ENCODE results near the gene TBC1D17. TPM values are rescaled to one million over a fixed set of nuclear protein-coding genes. Genes with fewer than 3 reads are reported as not detected.

The TBC1D17 gene
- total RNA-seq, 2 donors from 2014 or later = 40.7 to 47.3 TPM

DNA sequence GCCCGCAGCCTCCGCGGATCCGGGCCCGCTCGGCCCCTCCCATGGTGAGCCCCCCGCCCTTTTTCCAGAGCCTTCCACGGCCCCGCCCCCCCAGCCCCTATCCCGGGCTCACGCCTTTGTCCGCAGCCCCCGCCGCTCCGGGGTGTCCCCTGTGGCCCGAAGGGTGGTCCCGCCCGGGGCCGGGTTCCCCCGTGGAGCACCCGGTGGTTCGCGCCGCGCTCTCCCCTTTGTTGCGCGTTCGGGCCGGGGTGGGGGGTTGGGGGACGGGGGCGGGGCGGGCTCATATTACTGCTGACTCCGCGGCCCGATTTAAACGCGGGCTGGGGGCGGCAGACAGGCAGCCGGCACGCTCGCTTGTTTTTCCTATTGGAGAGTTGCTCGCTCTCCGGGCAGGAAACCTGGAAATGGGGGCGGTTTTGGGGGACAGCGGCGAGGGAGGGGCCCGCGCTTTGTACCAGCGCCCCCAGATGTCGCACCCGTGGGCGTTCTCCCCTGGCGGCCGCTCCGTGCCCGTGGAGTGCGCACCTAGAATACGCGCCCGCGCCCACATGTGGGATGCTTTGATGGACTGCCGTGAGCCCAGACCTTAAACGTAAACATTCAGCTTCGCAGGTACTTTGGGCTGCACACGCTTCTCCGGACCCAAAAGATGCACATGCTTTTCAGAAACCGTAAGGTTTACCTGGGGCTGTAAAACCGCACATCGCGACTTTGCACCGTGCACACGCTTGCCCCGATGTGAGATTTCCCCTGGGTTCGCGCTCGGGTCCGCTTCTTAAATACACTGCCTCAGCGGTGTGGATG, 25.8 kb upstream of the TBC1D17 start:
- Histone ChIP-seq H3K4me3 (ENCODE audit: low read length) (peak overlapping the region; percentile 82), H3K4me1 (ENCODE audit: control insufficient read depth, insufficient read depth, low read length) (peaks cover 5% of the 10 kb centered on the region), H3K9ac (ENCODE audit: extremely low read depth, low read length, poor library complexity, severe bottlenecking) (peak overlapping the region; percentile 36), H3K27ac (ENCODE audit: low read depth, low read length) (peak overlapping the region; percentile 99), H3K36me3 (ENCODE audit: control insufficient read depth, insufficient read depth, low read length) (peaks cover 36% of the 10 kb centered on the region), H3K27me3 (ENCODE audit: control insufficient read depth, insufficient read depth, low read length, poor library complexity, severe bottlenecking) (no peaks in the 10 kb centered on the region), H3K9me3 (ENCODE audit: control insufficient read depth, low read length) (peaks cover 7% of the 10 kb centered on the region)
- DNase-seq = peak; percentile 90
- TF ChIP-seq, protein P1, sequence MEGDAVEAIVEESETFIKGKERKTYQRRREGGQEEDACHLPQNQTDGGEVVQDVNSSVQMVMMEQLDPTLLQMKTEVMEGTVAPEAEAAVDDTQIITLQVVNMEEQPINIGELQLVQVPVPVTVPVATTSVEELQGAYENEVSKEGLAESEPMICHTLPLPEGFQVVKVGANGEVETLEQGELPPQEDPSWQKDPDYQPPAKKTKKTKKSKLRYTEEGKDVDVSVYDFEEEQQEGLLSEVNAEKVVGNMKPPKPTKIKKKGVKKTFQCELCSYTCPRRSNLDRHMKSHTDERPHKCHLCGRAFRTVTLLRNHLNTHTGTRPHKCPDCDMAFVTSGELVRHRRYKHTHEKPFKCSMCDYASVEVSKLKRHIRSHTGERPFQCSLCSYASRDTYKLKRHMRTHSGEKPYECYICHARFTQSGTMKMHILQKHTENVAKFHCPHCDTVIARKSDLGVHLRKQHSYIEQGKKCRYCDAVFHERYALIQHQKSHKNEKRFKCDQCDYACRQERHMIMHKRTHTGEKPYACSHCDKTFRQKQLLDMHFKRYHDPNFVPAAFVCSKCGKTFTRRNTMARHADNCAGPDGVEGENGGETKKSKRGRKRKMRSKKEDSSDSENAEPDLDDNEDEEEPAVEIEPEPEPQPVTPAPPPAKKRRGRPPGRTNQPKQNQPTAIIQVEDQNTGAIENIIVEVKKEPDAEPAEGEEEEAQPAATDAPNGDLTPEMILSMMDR (conservative IDR thresholded peaks at IDR 0.05) = no peak
- peak overlapping the region; percentile 56 for H3K27ac Mint-ChIP-seq
- H3K4me3 Mint-ChIP-seq = peak overlapping the region; percentile 86
- no peaks in the 10 kb centered on the region for H3K27me3 Mint-ChIP-seq (ENCODE audit: insufficient read depth)
- peaks cover 38% of the 10 kb centered on the region for H3K36me3 Mint-ChIP-seq (ENCODE audit: low read depth)
- WGBS, 2 experiments (ENCODE audit: insufficient coverage in 1 of 2, insufficient read length in 1 of 2) = 2 to 4% methylated on average over 38 to 75 of the region's 78 CpGs
- H3K4me1 Mint-ChIP-seq = peaks cover 21% of the 10 kb centered on the region
- peaks cover 7% of the 10 kb centered on the region for H3K9me3 Mint-ChIP-seq

DNA sequence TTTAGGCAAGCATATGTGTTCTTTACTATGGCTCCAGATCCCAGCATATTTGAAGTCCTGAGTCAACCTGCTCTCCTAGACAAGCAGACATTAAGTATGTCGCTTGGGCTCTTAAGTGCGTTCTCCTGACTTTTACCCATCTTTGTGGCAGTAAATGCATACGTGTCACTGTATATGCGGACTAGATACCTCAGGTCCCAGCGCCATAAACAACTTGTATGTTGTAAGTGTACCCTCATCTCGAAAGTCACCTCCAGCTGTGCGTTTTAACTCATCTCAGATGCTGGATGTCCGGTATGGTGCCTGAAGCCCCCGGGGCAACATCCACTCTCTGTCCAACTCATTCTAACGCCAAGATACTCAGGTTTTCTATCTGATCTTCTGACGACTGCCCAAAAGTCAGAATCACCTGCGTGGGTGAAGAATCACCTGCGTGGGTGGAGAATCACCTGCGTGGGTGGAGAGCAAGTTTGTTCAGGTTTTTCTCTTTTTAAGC, 24.8 kb upstream of the TBC1D17 start:
- Mint-ChIP-seq H3K27ac (peak overlapping the region; percentile 56), H3K9me3 (peaks cover 7% of the 10 kb centered on the region), H3K36me3 (ENCODE audit: low read depth) (peaks cover 46% of the 10 kb centered on the region), H3K4me1 (peaks cover 21% of the 10 kb centered on the region), H3K4me3 (peak overlapping the region; percentile 86), H3K27me3 (ENCODE audit: insufficient read depth) (no peaks in the 10 kb centered on the region)
- no peaks in the 10 kb centered on the region for H3K27me3 ChIP-seq (ENCODE audit: control insufficient read depth, insufficient read depth, low read length, poor library complexity, severe bottlenecking)
- WGBS, 2 experiments (ENCODE audit: insufficient coverage in 1 of 2, insufficient read length in 1 of 2) = 92 to 94% methylated on average over 12 to 14 of the region's 14 CpGs
- H3K9ac ChIP-seq (ENCODE audit: extremely low read depth, low read length, poor library complexity, severe bottlenecking) = peak overlapping the region; percentile 36
- TF ChIP-seq, protein P1 (conservative IDR thresholded peaks at IDR 0.05) = no peak
- peaks cover 7% of the 10 kb centered on the region for H3K9me3 ChIP-seq (ENCODE audit: control insufficient read depth, low read length)
- peaks cover 43% of the 10 kb centered on the region for H3K36me3 ChIP-seq (ENCODE audit: control insufficient read depth, insufficient read depth, low read length)
- no peak overlapping the region for H3K27ac ChIP-seq (ENCODE audit: low read depth, low read length)
- peak overlapping the region; percentile 82 for H3K4me3 ChIP-seq (ENCODE audit: low read length)
- DNase-seq = no peak
- H3K4me1 ChIP-seq (ENCODE audit: control insufficient read depth, insufficient read depth, low read length) = peaks cover 5% of the 10 kb centered on the region

DNA sequence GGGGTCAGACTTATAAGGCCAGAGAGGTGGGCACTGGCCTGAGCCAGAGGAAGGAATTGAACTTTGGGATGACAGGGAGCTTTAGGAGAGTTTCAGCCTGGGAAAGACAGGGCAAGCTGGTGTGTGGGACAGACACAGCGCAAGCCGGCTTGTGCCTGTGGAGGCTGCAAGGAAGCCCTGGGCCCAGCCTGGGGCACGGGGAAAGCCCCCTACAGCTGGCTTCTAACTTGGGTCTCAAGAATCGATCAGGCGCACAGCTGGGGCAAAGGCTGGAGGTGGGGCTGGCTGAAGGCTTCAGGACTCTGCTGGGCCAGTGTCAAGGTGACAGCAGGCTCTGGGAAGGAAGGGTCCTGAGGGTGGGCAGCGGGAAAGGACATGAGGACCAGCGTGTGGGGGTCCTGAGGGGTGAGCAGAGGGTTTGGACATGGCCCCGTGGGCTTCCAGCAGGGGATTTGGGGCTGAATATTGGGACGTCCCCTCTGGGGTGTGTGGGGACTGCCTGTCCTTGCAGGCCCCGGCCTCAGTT, 23.6 kb upstream of the TBC1D17 start:
- Mint-ChIP-seq H3K36me3 (ENCODE audit: low read depth) (peaks cover 46% of the 10 kb centered on the region), H3K27me3 (ENCODE audit: insufficient read depth) (no peaks in the 10 kb centered on the region), H3K27ac (no peak overlapping the region), H3K9me3 (peaks cover 5% of the 10 kb centered on the region), H3K4me3 (peak overlapping the region; percentile 86), H3K4me1 (peaks cover 21% of the 10 kb centered on the region)
- Histone ChIP-seq H3K4me1 (ENCODE audit: control insufficient read depth, insufficient read depth, low read length) (peaks cover 5% of the 10 kb centered on the region), H3K36me3 (ENCODE audit: control insufficient read depth, insufficient read depth, low read length) (peaks cover 47% of the 10 kb centered on the region), H3K9ac (ENCODE audit: extremely low read depth, low read length, poor library complexity, severe bottlenecking) (no peak overlapping the region), H3K27ac (ENCODE audit: low read depth, low read length) (no peak overlapping the region), H3K4me3 (ENCODE audit: low read length) (no peak overlapping the region), H3K9me3 (ENCODE audit: control insufficient read depth, low read length) (peaks cover 6% of the 10 kb centered on the region), H3K27me3 (ENCODE audit: control insufficient read depth, insufficient read depth, low read length, poor library complexity, severe bottlenecking) (no peaks in the 10 kb centered on the region)
- 93 to 100% methylated on average over 2 to 9 of the region's 10 CpGs for WGBS, 2 experiments (ENCODE audit: insufficient coverage in 1 of 2, insufficient read length in 1 of 2)
- peak; percentile 48 for DNase-seq
- TF ChIP-seq, protein P1 (conservative IDR thresholded peaks at IDR 0.05) = no peak
